ENCODE data around the gene GALNT7.

GRCh38 chr4:173138624-173139023, 30.0 kb upstream of the GALNT7 start:
- no peak for TF ChIP-seq CTCF (IDR thresholded peaks at IDR 0.05)
- no peak for TF ChIP-seq POLR2A (IDR thresholded peaks at IDR 0.05)

All from heart left ventricle (tissue), 13 donors.